Breast epithelium (tissue), 4 donors: ENCODE measurements around the gene DNASE2. TPM values are rescaled to one million over a fixed set of nuclear protein-coding genes. Genes with fewer than 3 reads are reported as not detected.

ENCODE experiments used
- DNase-seq, 2 donors: peaks; one replicate each; pipeline ENCODE4 v3.0.0-alpha.2; 2019; ENCODE audit warnings: low spot score in 2 of 2
- H3K27ac ChIP-seq, 2 donors: fragments of 200-600 bp; sonication (generic) in 1 of 2; one replicate each; pipeline ENCODE4 v1.5.1; 2016 to 2019; ENCODE audit warnings: mild to moderate bottlenecking in 1 of 2
- H3K27me3 ChIP-seq, 2 donors: fragments of 200-600 bp; sonication (generic) in 1 of 2; one replicate each; pipeline versions ENCODE4 v1.5.1 to v1.6.0; 2017 to 2019; ENCODE audit warnings: control low read depth in 1 of 2, mild to moderate bottlenecking in 1 of 2
- H3K36me3 ChIP-seq: fragments of 200-600 bp; one replicate; pipeline ENCODE4 v1.5.1; 2019
- H3K4me1 ChIP-seq, 2 donors: fragments of 200-600 bp; sonication (generic); one replicate each; pipeline ENCODE4 v1.5.1; 2016 to 2019; ENCODE audit warnings: control low read depth in 1 of 2
- H3K4me3 ChIP-seq, 3 donors: fragments of 200-600 bp; sonication (generic); 1 replicate in 2 of 3; 2 replicates in 1 of 3; pipeline ENCODE4 v1.5.1; 2016 to 2019; ENCODE audit warnings: mild to moderate bottlenecking in 3 of 3, moderate library complexity in 2 of 3
- H3K9me3 ChIP-seq, 2 donors: fragments of 200-600 bp; sonication (generic) in 1 of 2; one replicate each; pipeline ENCODE4 v1.5.1; 2016 to 2019; ENCODE audit warnings: control low read depth in 1 of 2
- POLR2A ChIP-seq: fragments of 450-650 bp; IDR thresholded peaks from one replicate; pipeline ENCODE4 v1.6.1; 2016; ENCODE audit warnings: antibody characterized with exemption, mild to moderate bottlenecking, moderate library complexity
- POLR2AphosphoS5 ChIP-seq, 3 donors: sonication (generic); formaldehyde crosslinking; IDR thresholded peaks; one replicate each; pipeline ENCODE4 v1.6.1; 2017; ENCODE audit warnings: antibody characterized with exemption in 3 of 3
- intact Hi-C: fragments of 100-400 bp; cut with DNase I; formaldehyde crosslinking; loops from one replicate; pipeline ENCODE4 v1.15.1; 2023; ENCODE audit warnings: low total_unique reads
- total RNA-seq, 3 donors: library from RNA; depleted of rRNA; stranded (reverse); fragments of >200 nt; gene quantifications; one replicate each; pipeline ENCODE4 v1.1.0, GENCODE V29; 2016
- TF ChIP-seq, protein P1 (sequence below), 3 donors: fragments of 450-650 bp; IDR thresholded peaks; one replicate each; pipeline ENCODE4 v1.5.1; 2016 to 2017; ENCODE audit warnings: antibody characterized with exemption in 3 of 3, mild to moderate bottlenecking in 3 of 3, moderate library complexity in 3 of 3

The DNASE2 gene
- total RNA-seq, 3 donors from 2014 or later, result 29.8 to 61.0 (median 46.2) TPM

DNA sequence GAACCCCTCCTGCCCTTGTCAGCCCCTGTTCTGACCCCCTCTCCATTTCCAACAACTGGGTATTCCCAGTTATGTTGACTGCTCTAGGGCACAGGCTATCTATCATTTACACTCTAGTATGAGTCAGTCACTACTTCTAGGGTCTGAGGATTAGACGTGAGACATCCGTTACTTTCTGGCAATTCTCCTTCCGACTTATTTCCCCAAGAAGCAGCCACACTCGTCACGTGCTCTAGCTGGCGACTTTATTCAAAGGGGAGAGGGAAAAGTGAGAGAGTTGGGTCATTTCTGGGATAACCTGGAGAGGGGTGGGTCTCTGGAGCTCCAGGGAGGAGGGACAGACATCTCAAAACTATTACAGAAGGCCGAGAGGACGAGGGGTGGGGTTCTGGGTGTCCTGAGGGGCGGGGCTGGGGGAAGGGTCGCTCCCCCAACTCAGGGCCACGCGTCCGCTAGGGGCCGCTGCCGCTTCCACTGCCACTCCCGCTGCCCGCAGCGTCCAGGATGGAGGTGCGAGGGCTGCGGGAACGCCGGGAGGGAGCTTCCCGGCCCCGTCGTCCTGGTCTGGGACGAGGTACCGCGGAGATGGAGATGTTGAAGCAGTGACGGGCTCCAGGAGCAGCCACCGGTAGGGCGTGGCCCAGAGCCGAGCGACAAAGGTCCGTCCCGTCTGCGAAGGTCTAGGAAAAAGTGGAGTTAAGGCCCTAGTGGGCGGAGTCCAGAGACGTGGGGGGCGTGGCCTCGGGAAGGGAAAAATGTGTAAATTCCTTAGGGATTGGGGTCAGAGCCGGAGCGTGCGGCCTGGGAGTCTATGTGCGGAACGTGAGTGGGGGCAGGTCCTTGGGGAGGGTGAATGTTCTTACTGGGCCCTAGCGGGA, 55.8 kb downstream of the DNASE2 start:
- Histone ChIP-seq H3K9me3 (no peaks in the 10 kb centered on the region), H3K4me1 (no peaks in the 10 kb centered on the region), H3K27me3 (peaks cover 5 to 52% of the 10 kb centered on the region in 2 donors), H3K36me3 (no peaks in the 10 kb centered on the region), H3K4me3 (peak overlapping the region in 1 of 3 donors; percentile 35), H3K27ac (no peak overlapping the region)
- intact Hi-C loops, result no loop called here
- TF ChIP-seq POLR2A (no peak), POLR2AphosphoS5 (IDR thresholded peaks at IDR 0.05) (no peak)
- TF ChIP-seq, protein P1, sequence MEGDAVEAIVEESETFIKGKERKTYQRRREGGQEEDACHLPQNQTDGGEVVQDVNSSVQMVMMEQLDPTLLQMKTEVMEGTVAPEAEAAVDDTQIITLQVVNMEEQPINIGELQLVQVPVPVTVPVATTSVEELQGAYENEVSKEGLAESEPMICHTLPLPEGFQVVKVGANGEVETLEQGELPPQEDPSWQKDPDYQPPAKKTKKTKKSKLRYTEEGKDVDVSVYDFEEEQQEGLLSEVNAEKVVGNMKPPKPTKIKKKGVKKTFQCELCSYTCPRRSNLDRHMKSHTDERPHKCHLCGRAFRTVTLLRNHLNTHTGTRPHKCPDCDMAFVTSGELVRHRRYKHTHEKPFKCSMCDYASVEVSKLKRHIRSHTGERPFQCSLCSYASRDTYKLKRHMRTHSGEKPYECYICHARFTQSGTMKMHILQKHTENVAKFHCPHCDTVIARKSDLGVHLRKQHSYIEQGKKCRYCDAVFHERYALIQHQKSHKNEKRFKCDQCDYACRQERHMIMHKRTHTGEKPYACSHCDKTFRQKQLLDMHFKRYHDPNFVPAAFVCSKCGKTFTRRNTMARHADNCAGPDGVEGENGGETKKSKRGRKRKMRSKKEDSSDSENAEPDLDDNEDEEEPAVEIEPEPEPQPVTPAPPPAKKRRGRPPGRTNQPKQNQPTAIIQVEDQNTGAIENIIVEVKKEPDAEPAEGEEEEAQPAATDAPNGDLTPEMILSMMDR (IDR thresholded peaks at IDR 0.05), result no peak
- no peak for DNase-seq

Other genes with a start within 250 kb of the DNASE2 start
- 100 to 1,000 TPM in 1 of 3 donors, 10 to 100 TPM in 2; 45.6 to 118 (median 49.0) TPM for gene MAN2B1, start 214.7 kb downstream of the DNASE2 start, total RNA-seq
- 10 to 100 TPM in 2 of 3 donors, 1 to 10 TPM in 1; 8.2 to 13.8 (median 10.2) TPM for gene WDR83, start 214.6 kb downstream of the DNASE2 start, total RNA-seq
- gene DHPS, start 199.6 kb downstream of the DNASE2 start, total RNA-seq, result 100 to 1,000 TPM in 1 of 3 donors, 10 to 100 TPM in 2; 86.6 to 117 (median 91.4) TPM
- not detected for gene GNG14, start 193.5 kb downstream of the DNASE2 start, total RNA-seq
- 10 to 100 TPM in 1 of 3 donors, 1 to 10 TPM in 2; 4.8 to 13.8 (median 8.5) TPM for gene FBXW9, start 184.8 kb downstream of the DNASE2 start, total RNA-seq
- gene TNPO2, start 157.5 kb downstream of the DNASE2 start, total RNA-seq, result 10 to 100 TPM; 46.0 to 73.0 (median 70.8) TPM
- gene TRIR, start 146.8 kb downstream of the DNASE2 start, total RNA-seq, result 100 to 1,000 TPM; 319 to 409 (median 370) TPM
- gene GET3, start 144.0 kb downstream of the DNASE2 start, total RNA-seq, result 10 to 100 TPM; 50.8 to 64.6 (median 62.6) TPM
- not detected for gene BEST2, start 129.7 kb downstream of the DNASE2 start, total RNA-seq
- gene HOOK2, start 105.9 kb downstream of the DNASE2 start, total RNA-seq, result 100 to 1,000 TPM in 1 of 3 donors, 10 to 100 TPM in 2; 45.8 to 101 (median 98.6) TPM
- gene JUNB, start 90.0 kb downstream of the DNASE2 start, total RNA-seq, result 100 to 1,000 TPM; 108 to 581 (median 320) TPM
- gene PRDX2, start 79.6 kb downstream of the DNASE2 start, total RNA-seq, result 100 to 1,000 TPM; 150 to 199 (median 199) TPM
- not detected for gene THSD8, start 79.4 kb downstream of the DNASE2 start, total RNA-seq
- 1 to 10 TPM; 5.2 to 8.8 (median 8.5) TPM for gene RNASEH2A, start 74.9 kb downstream of the DNASE2 start, total RNA-seq
- gene RTBDN, start 46.9 kb downstream of the DNASE2 start, total RNA-seq, result not detected
- gene MAST1, start 42.9 kb downstream of the DNASE2 start, total RNA-seq, result under 1 TPM in 1 of 3 donors, not detected in 2; 0.88 TPM
- gene KLF1, start 5.8 kb upstream of the DNASE2 start, total RNA-seq, result not detected
- 10 to 100 TPM; 39.2 to 72.8 (median 50.1) TPM for gene GCDH, start 9.7 kb upstream of the DNASE2 start, total RNA-seq
- under 1 TPM in 1 of 3 donors, not detected in 2; 0.44 TPM for gene SYCE2, start 37.8 kb upstream of the DNASE2 start, total RNA-seq
- gene FARSA, start 52.3 kb upstream of the DNASE2 start, total RNA-seq, result 10 to 100 TPM; 26.1 to 53.7 (median 40.7) TPM
- gene CALR, start 57.2 kb upstream of the DNASE2 start, total RNA-seq, result 100 to 1,000 TPM; 301 to 410 (median 305) TPM
- gene RAD23A, start 64.4 kb upstream of the DNASE2 start, total RNA-seq, result 10 to 100 TPM; 65.9 to 84.3 (median 66.5) TPM
- 10 to 100 TPM; 30.3 to 44.2 (median 31.5) TPM for gene GADD45GIP1, start 75.8 kb upstream of the DNASE2 start, total RNA-seq
- gene DAND5, start 88.1 kb upstream of the DNASE2 start, total RNA-seq, result not detected
- 10 to 100 TPM; 43.6 to 53.9 (median 52.8) TPM for gene NFIX, start 114.0 kb upstream of the DNASE2 start, total RNA-seq
- gene LYL1, start 221.4 kb upstream of the DNASE2 start, total RNA-seq, result 10 to 100 TPM in 1 of 3 donors, 1 to 10 TPM in 2; 7.0 to 21.0 (median 9.2) TPM
- 10 to 100 TPM; 29.7 to 37.4 (median 31.7) TPM for gene TRMT1, start 235.3 kb upstream of the DNASE2 start, total RNA-seq
- gene NACC1, start 236.8 kb upstream of the DNASE2 start, total RNA-seq, result 10 to 100 TPM in 2 of 3 donors, 1 to 10 TPM in 1; 8.5 to 20.5 (median 19.7) TPM